Kidney capillary endothelial cell (primary cell): ENCODE data around the gene AANAT.

Source experiments
- DNase-seq: peaks from one replicate; pipeline ENCODE4 v3.0.0-alpha.2; 2018; ENCODE audit warnings: low spot score

The AANAT gene

GRCh38 chr17:76490112-76490710, 22.8 kb downstream of the AANAT start:
- no peak for DNase-seq

- no peak for DNase-seq
Observed at GRCh38 chr17:76491271-76492122, 24.1 kb downstream of the AANAT start.

- DNase-seq = no peak
Observed at GRCh38 chr17:76492123-76492988, 25.0 kb downstream of the AANAT start.

- DNase-seq = peak; percentile 82
Observed at GRCh38 chr17:76492989-76493501, 25.6 kb downstream of the AANAT start.

- no peak for DNase-seq
Observed at GRCh38 chr17:76493505-76494167, 26.2 kb downstream of the AANAT start.

- no peak for DNase-seq
Observed at GRCh38 chr17:76495663-76496400, 28.4 kb downstream of the AANAT start.

- DNase-seq = no peak
Observed at GRCh38 chr17:76496464-76496863, 29.1 kb downstream of the AANAT start.

GRCh38 chr17:76497699-76497978, 30.2 kb downstream of the AANAT start:
- no peak for DNase-seq

- peak; percentile 78 for DNase-seq
Observed at GRCh38 chr17:76497979-76498875, 30.8 kb downstream of the AANAT start.

- DNase-seq = no peak
Observed at GRCh38 chr17:76498876-76499251, 31.5 kb downstream of the AANAT start.

- DNase-seq = no peak
Observed at GRCh38 chr17:76499267-76499667, 31.9 kb downstream of the AANAT start.

GRCh38 chr17:76500074-76500746, 32.8 kb downstream of the AANAT start:
- no peak for DNase-seq

- DNase-seq = no peak
Observed at GRCh38 chr17:76500747-76501017, 33.3 kb downstream of the AANAT start.

- peak; percentile 38 for DNase-seq
Observed at GRCh38 chr17:76501018-76501826, 33.8 kb downstream of the AANAT start, which contains the start of gene RHBDF2. TSS of gene RHBDF2 (minus strand) at chr17:76501423. CDS start at chr17:76481524, 19,899 bp downstream.

- no peak for DNase-seq
Observed at GRCh38 chr17:76501827-76502307, 34.5 kb downstream of the AANAT start.

GRCh38 chr17:76502341-76503211, 35.2 kb downstream of the AANAT start:
- DNase-seq = no peak

- no peak for DNase-seq
Observed at GRCh38 chr17:76504117-76504516, 36.7 kb downstream of the AANAT start.
